OCI-LY1 (cell line): ENCODE measurements around the gene PTPRT.

Experiments used
- EZH2 ChIP-seq: fragments of 200-600 bp; sonication (generic), shearing (Covaris generic); IDR thresholded peaks from 2 replicates; pipeline ENCODE4 v1.8.0; 2017; ENCODE audit warnings: borderline replicate concordance, mixed run types, mild to moderate bottlenecking, antibody characterized with exemption, low read length, moderate library complexity, mixed read lengths
- TF ChIP-seq, protein P1 (sequence below): fragments of 200-600 bp; sonication (generic), shearing (Covaris generic); IDR thresholded peaks from 2 replicates; pipeline ENCODE4 v1.5.1; 2017; ENCODE audit warnings: mild to moderate bottlenecking, antibody characterized with exemption, low read length, moderate library complexity, mixed read lengths

DNA sequence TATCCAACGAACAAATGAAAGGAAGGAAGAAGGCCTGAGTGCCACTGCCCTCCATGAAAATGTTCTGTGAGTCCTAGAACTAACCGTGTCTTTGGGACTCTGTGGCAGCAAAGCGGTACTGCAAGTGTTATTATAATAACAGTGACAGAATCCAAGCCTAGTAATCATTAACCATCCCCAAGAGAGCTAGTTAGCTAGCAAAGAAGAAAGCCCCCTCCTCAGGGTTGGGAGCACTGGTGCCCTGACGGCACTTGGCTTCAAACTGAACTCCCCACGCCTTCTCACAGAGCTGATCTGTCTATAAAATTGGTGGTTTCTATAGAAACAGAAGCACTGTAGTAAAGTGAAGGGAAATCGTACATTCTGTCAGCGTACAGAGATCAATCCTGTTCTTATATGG is 239.8 kb downstream of the PTPRT start:
- TF ChIP-seq, protein P1, sequence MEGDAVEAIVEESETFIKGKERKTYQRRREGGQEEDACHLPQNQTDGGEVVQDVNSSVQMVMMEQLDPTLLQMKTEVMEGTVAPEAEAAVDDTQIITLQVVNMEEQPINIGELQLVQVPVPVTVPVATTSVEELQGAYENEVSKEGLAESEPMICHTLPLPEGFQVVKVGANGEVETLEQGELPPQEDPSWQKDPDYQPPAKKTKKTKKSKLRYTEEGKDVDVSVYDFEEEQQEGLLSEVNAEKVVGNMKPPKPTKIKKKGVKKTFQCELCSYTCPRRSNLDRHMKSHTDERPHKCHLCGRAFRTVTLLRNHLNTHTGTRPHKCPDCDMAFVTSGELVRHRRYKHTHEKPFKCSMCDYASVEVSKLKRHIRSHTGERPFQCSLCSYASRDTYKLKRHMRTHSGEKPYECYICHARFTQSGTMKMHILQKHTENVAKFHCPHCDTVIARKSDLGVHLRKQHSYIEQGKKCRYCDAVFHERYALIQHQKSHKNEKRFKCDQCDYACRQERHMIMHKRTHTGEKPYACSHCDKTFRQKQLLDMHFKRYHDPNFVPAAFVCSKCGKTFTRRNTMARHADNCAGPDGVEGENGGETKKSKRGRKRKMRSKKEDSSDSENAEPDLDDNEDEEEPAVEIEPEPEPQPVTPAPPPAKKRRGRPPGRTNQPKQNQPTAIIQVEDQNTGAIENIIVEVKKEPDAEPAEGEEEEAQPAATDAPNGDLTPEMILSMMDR, result no peak
- TF ChIP-seq EZH2, result no peak
